NCI-H446 treated with DMSO at 0.1 percent for 48 hours (cell line): Measurements from ENCODE around the gene TM9SF2.

Source experiments
- DNase-seq: peaks from one replicate; lab custom pipeline; 2025; lab: John Stamatoyannopoulos, UW

TM9SF2 gene

GRCh38 chr13:99495466-99496183, 5.6 kb upstream of the TM9SF2 start:
- no peak for DNase-seq

GRCh38 chr13:99496184-99497142, 4.8 kb upstream of the TM9SF2 start:
- DNase-seq: no peak

DNA sequence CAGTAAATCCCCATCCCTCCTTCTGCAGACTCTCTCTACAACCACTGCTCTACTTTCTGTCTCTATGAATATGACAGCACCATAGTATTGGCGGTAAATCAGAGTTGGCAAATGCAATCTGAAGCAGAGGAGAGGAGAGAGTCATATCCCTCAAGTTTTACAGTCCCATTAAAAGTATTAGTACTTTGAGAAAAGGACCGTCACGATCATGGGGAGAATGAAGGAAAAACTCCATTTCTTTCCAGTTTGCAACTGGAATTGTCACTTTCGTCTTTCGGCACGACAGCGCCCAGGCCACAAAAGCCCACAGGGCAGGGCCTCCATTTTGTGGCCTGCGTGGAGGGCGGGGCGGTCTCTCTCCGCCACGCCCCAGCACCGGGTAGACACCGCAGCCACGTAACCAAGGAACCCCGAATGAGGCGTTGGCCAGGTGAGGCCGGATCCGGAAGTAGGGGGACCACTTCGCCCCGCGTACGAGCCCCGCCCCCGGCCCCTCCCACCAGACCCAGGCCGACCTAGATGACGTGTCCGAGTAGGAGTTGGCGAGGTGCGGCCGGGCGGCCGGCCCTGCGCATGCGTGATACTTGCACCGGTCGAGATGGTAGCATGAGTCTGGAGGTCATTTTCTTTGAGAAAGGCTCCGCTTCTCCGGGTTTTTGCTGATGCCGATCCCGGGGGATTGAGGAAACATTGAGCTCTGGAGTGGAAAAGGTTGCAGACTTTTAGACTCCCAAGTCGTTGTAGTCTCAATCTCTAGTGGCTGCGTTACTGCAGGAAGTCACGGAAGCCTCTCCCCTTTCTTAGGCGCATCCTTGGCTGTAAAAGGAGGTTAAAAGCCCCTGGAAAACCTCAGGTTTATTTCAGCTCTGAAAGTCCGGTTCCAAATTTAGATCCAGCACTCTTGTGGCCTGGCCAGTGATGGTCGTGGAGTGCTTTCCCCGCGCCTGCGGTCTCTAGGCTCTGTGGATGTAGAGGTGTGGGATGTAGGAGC, 2.8 kb upstream of the TM9SF2 start:
- peak; percentile 88 for DNase-seq

DNA sequence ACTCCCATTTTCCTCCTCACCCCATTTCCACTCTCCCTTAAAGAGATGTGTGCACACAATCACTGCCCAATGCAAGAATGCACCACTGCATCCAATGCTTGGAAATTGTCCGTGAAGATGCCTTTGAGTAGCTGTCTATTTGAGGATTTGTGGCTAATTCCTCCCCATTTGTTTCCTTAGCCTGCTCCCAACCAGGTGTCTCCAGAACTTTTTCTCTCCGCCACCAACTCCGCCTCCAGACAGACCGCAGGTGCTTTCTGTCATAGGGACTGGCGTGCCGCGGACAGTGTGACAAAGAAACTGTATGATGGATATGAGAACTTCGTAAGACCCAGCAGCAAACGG, 461 bp upstream of the TM9SF2 start:
- no peak for DNase-seq

GRCh38 chr13:99501848-99502301, 603 bp downstream of the TM9SF2 start:
- DNase-seq: no peak

DNA sequence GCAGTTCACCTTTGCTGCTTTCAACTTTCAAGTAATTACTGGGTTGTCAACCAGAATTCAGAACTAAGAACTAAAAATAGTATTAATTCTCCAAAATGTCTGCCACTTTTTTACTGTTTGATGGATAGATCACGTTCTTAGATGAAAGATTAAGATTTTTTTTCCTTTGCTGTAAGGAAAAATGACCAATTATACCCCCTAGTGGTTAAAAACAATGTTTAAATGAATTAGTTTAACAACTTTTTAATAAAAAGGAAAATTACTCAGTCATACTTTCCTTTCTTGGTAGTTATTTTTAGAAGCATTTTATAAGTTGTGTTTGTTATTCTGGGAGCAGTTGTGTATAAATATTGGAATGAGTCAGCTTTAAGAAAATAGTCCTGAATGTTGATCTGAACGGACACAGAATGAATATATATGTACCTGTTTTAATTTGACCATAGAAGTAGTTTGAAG, 4.6 kb downstream of the TM9SF2 start:
- no peak for DNase-seq

GRCh38 chr13:99506634-99507033, 5.4 kb downstream of the TM9SF2 start:
- no peak for DNase-seq

DNA sequence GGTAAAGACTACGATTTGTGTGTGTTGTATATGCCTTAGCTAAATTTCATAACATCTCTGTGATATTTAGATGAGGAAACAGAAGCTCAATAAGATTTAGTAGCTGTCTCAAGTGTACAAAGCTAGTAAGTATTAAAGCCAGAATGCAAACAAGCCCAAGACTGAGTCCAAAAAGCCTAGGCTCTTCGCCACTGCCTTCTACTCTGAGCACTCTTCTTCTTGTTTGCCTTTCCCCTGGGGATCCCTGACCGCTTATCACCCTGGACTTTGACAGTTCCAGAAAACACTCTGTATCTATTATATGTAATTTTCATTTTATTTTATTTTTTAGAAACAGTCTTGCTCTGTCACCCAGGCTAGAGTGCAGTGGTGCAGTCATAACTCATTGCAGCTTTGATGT, 5.8 kb downstream of the TM9SF2 start:
- no peak for DNase-seq

DNA sequence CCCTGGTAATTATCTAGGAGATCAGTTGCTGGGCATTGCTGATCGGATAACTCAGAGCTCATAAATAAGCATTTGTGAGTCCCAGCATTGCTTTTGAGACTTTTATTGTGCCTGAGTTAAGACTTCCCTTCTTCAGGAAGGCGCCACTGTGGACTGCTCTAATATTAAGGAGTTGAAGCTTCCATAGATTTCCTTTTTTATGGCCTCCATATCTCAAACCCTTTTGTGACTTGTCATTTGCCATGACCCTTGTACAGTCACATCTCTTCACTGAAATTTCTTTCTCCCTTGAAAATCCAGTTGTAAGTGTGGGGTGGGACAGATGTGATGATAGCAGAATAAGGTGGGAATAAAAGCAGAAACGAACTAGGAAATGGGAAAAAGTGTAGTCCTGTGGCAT, 6.3 kb downstream of the TM9SF2 start:
- DNase-seq: no peak

GRCh38 chr13:99507986-99508385, 6.7 kb downstream of the TM9SF2 start:
- no peak for DNase-seq

- no peak for DNase-seq
These were observed 8.2 kb downstream of the TM9SF2 start for GRCh38 chr13:99509479-99509878.

DNA sequence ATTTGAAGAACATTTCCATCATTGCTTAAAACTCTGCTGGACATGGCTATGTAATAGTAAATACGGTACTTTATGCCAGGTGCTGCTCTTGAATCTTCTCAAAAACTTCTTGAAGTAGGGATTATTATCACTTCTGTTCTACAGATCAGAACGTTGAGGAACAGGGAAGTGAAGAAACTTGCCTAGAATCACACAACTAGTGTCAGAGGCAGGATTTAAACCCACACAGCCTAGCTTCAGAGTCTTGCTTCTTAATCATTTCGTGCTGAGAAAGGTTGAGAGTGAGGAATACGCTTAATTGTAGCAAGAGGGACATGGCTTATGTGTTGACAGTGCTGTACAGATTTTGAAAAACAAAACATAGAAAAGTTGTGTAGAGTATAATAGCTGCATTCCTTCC, 13.5 kb downstream of the TM9SF2 start:
- no peak for DNase-seq

DNA sequence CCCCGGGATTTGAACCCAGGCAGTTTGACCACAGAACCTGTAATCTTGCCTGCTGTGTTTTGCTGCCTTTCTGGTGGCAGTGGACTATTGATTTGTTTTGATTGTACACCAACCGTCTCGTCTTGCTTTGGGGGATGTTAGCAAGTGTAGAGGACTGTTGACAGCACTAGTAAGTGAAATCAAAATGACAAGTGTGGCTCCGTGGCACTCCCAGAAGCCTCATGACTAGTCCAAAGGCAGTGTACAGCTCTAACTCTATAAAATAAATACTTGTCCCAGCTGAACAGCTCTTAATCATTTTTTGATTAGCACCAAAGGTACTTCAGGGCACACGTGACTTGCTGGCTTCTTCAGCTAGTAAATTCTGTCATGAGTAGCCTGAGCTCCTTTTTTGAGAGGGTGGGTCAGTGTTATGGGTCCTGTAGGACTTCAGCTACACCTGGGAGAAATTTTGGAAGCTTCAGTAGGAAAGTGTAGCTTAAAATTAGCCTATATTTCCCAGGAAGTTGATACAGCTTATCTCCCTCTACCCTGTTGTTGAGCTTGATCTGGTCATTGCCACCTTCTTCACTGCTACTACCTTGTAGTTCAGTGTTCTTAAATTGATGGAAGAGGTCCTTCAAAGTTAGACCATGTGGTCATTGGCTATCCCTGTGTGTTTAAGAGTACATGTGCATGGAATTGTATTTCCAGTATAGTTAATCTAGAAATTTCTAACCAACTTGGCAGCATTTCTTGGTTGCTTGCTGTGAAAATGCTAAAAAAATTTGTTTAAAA, 15.1 kb downstream of the TM9SF2 start:
- DNase-seq: no peak

- no peak for DNase-seq
These were observed 16.3 kb downstream of the TM9SF2 start for GRCh38 chr13:99517577-99517976.

- DNase-seq: no peak
These were observed 16.7 kb downstream of the TM9SF2 start for GRCh38 chr13:99517984-99518383.

DNA sequence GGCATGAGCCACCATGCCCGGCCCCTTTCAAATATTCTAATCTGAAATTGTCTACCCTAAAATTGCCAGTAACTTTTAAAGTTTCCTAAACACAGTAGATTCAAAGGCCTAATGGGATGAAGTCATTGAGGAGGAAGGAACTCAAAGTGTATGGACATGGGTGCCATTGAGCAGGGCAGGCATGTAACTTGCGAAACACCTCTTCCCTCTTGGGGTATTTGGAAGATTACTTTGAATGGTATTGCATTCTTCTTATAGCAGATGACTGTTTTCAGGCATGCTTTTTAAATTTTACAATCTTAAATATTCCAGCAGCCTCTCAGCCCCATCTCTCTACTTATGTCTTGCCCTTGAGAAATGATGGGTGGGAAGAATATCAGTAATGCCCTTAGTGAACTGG, 21.0 kb downstream of the TM9SF2 start:
- no peak for DNase-seq

GRCh38 chr13:99523838-99524237, 22.6 kb downstream of the TM9SF2 start:
- no peak for DNase-seq

DNA sequence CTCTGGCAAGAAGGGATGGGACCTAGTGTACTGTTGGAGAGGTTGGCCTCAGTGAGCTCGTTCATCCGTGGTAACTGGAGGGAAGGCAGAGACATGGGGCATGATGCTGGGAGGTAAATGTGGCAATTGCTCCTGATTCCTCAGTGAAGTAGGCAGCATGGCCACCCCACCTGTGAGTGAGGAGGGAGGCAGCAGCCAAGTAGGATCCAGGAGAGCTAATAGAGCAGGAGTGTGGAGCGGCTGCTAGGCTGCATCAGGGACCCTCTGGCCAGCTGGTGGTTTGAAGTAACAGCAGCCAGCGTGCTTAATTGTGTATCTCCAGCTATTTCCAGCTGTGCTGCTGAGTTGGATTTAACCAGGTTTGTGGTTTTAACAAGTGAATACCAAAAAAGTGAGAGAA, 24.7 kb downstream of the TM9SF2 start:
- DNase-seq: no peak

GRCh38 chr13:99526549-99526948, 25.3 kb downstream of the TM9SF2 start:
- no peak for DNase-seq

- no peak for DNase-seq
These were observed 26.0 kb downstream of the TM9SF2 start for GRCh38 chr13:99527301-99527700.

DNA sequence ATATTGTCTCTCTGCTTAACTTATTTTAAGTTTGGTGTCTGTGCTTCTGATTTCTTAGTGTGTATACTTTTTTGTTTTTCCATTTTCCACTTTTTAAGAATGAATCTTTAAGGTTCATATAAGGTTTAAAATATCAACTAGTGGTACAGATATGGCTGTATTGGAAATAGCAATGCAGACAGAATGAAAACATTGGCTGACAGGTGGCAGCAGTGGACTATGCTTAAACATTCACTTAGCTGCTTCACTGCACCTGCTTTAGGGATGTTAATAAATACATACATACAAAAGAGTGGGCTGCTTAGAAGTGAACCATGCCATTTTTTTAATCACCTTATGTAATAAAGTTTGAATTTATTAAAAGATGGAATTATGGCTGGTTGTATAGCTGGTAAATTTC, 27.3 kb downstream of the TM9SF2 start:
- DNase-seq: no peak
